Endothelial cell of umbilical vein (primary cell): ENCODE measurements around the gene VAV2.

Experiments
- EZH2 ChIP-seq: IDR thresholded peaks from 2 replicates; pipeline ENCODE4 v1.6.1; 2012; ENCODE audit warnings: borderline replicate concordance, low read depth, mild to moderate bottlenecking, moderate library complexity, low read length, inconsistent platforms; ENCODE audit not compliant: severe bottlenecking
- FOS ChIP-seq: IDR thresholded peaks from 2 replicates; pipeline ENCODE4 v1.6.1; 2011; ENCODE audit warnings: mild to moderate bottlenecking, low read length, moderate library complexity, borderline replicate concordance; ENCODE audit not compliant: insufficient read depth
- JUN ChIP-seq: IDR thresholded peaks from 2 replicates; pipeline ENCODE4 v1.6.1; 2011; ENCODE audit warnings: borderline replicate concordance, low read depth; ENCODE audit not compliant: insufficient read length, insufficient read depth
- MYC ChIP-seq: IDR thresholded peaks from one replicate; pipeline ENCODE4 v1.6.1; 2011; ENCODE audit warnings: mild to moderate bottlenecking, low read depth, low read length
- TF ChIP-seq, protein P1 (sequence below), 2 donors: IDR thresholded peaks; 1 replicate in 1 of 2; 2 replicates in 1 of 2; pipeline ENCODE4 v1.5.1; 2011; ENCODE audit warnings: low read length in 2 of 2, mild to moderate bottlenecking in 2 of 2, moderate library complexity in 2 of 2, control low read depth in 1 of 2, inconsistent platforms in 1 of 2, low read depth in 1 of 2; ENCODE audit not compliant: insufficient read depth in 1 of 2; ENCODE audit errors: extremely low read depth in 1 of 2

GRCh38 chr9:133843751-133844397 is 148.2 kb downstream of the VAV2 start:
- TF ChIP-seq FOS (no peak), EZH2 (no peak), MYC (no peak), JUN (no peak)
- TF ChIP-seq, protein P1, sequence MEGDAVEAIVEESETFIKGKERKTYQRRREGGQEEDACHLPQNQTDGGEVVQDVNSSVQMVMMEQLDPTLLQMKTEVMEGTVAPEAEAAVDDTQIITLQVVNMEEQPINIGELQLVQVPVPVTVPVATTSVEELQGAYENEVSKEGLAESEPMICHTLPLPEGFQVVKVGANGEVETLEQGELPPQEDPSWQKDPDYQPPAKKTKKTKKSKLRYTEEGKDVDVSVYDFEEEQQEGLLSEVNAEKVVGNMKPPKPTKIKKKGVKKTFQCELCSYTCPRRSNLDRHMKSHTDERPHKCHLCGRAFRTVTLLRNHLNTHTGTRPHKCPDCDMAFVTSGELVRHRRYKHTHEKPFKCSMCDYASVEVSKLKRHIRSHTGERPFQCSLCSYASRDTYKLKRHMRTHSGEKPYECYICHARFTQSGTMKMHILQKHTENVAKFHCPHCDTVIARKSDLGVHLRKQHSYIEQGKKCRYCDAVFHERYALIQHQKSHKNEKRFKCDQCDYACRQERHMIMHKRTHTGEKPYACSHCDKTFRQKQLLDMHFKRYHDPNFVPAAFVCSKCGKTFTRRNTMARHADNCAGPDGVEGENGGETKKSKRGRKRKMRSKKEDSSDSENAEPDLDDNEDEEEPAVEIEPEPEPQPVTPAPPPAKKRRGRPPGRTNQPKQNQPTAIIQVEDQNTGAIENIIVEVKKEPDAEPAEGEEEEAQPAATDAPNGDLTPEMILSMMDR (IDR thresholded peaks at IDR 0.05; ENCODE audit: extremely low read depth in 1 of 2, insufficient read depth in 1 of 2, low read depth in 1 of 2, low read length in 2 of 2), result no peak
